ENCODE measurements around the gene SRCAP. TPM values are rescaled to one million over a fixed set of nuclear protein-coding genes. Genes with fewer than 3 reads are reported as not detected.

SRCAP gene
- total RNA-seq, 1 donor from 2014 or later: 93.4 TPM

- no peaks in the 10 kb centered on the region for H3K27me3 Mint-ChIP-seq (ENCODE audit: insufficient read depth)
- H3K27ac Mint-ChIP-seq: no peak overlapping the region
- intact Hi-C loops (cut with micrococcal nuclease): no loop called here
- H3K9me3 Mint-ChIP-seq: no peaks in the 10 kb centered on the region
- H3K36me3 Mint-ChIP-seq (ENCODE audit: low read depth): peaks cover 38% of the 10 kb centered on the region
- DNase-seq (ENCODE audit: low spot score): no peak
- H3K4me1 Mint-ChIP-seq (ENCODE audit: low read depth): peaks cover 11% of the 10 kb centered on the region
- H3K4me3 Mint-ChIP-seq: no peak overlapping the region
Measured at GRCh38 chr16:30771726-30772125, 72.8 kb downstream of the SRCAP start.

DNA sequence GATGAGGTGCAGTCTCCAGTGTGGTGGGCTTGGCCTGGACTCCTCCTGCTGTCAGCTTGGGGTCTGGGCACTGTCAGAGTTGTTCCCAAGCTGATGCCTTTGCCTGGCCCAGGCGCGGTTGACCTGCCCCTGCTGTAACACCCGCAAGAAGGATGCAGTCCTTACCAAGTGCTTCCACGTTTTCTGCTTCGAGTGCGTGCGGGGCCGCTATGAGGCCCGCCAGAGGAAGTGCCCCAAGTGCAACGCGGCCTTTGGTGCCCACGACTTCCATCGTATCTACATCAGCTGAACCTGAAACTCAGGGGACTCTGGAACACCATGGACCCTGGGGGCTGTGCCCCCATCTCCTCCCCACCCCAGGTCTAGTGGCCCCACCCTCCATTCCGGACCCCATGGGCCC lies 74.9 kb downstream of the SRCAP start:
- intact Hi-C loops (cut with micrococcal nuclease): no loop called here

DNA sequence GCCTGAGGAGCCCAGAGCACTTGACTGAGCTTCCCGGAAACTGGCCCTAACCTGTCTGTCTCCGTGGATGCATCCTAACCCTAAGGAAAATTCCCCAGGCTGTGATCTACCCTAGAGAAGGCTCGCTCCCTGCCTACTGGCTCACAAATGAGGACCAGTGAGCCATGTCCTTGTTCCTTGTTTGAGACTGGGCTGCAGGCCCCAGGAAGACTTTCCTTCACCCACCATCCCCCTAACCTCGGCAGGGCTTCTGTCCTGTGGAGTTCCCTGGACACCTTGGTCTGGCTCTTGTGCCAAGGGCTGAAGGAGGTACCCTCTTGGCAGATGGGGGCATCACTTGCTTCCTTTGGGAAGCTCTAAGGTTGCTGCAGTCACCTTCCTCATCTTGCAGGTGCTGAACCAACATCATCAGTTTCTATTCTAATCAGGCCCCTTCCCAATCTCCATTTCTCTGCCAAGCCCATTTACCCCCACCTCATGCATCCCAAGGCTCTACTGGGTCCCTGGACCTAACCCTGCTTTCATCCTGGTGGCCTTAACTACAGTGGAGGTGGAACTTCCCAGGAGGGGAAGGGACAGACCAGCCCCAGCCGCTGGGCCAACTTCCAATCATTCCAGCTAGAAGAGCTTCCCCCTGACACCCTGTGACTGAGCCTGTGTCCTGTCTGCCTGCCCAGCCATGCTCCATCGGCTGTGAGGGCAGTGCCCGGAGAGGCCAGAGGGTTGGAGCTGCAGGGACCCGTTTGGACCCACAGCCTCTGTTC lies 75.6 kb downstream of the SRCAP start:
- intact Hi-C loops (cut with micrococcal nuclease): loop anchor here (1.0 kb wide), 3 partner anchors 12 to 40 kb away; partner anchors contain the start of genes CFAP119, PHKG2 and RNF40
- DNase-seq (ENCODE audit: low spot score): no peak
- H3K36me3 Mint-ChIP-seq (ENCODE audit: low read depth): peaks cover 22% of the 10 kb centered on the region

More for the DNA sequence above, 74.9 kb downstream of the SRCAP start:
- Mint-ChIP-seq H3K4me1 (ENCODE audit: low read depth) (peaks cover 20% of the 10 kb centered on the region), H3K4me3 (no peak overlapping the region), H3K9me3 (no peaks in the 10 kb centered on the region), H3K27me3 (ENCODE audit: insufficient read depth) (no peaks in the 10 kb centered on the region), H3K36me3 (ENCODE audit: low read depth) (peaks cover 27% of the 10 kb centered on the region), H3K27ac (no peak overlapping the region)
- DNase-seq (ENCODE audit: low spot score): no peak

GRCh38 chr16:30775131-30775391 lies 76.1 kb downstream of the SRCAP start:
- no peak for DNase-seq (ENCODE audit: low spot score)
- Mint-ChIP-seq H3K27me3 (ENCODE audit: insufficient read depth) (no peaks in the 10 kb centered on the region), H3K9me3 (no peaks in the 10 kb centered on the region), H3K27ac (peak overlapping the region; percentile 96), H3K36me3 (ENCODE audit: low read depth) (peaks cover 21% of the 10 kb centered on the region), H3K4me1 (ENCODE audit: low read depth) (peaks cover 20% of the 10 kb centered on the region), H3K4me3 (peak overlapping the region; percentile 94)
- intact Hi-C loops (cut with micrococcal nuclease): loop anchor here (1.0 kb wide), 3 partner anchors 13 to 39 kb away; partner anchors contain the start of genes CFAP119, PHKG2 and RNF40

More for the DNA sequence above, 75.6 kb downstream of the SRCAP start:
- Mint-ChIP-seq H3K27me3 (ENCODE audit: insufficient read depth) (no peaks in the 10 kb centered on the region), H3K9me3 (no peaks in the 10 kb centered on the region), H3K4me1 (ENCODE audit: low read depth) (peaks cover 20% of the 10 kb centered on the region), H3K4me3 (peak overlapping the region; percentile 94), H3K27ac (no peak overlapping the region)

DNA sequence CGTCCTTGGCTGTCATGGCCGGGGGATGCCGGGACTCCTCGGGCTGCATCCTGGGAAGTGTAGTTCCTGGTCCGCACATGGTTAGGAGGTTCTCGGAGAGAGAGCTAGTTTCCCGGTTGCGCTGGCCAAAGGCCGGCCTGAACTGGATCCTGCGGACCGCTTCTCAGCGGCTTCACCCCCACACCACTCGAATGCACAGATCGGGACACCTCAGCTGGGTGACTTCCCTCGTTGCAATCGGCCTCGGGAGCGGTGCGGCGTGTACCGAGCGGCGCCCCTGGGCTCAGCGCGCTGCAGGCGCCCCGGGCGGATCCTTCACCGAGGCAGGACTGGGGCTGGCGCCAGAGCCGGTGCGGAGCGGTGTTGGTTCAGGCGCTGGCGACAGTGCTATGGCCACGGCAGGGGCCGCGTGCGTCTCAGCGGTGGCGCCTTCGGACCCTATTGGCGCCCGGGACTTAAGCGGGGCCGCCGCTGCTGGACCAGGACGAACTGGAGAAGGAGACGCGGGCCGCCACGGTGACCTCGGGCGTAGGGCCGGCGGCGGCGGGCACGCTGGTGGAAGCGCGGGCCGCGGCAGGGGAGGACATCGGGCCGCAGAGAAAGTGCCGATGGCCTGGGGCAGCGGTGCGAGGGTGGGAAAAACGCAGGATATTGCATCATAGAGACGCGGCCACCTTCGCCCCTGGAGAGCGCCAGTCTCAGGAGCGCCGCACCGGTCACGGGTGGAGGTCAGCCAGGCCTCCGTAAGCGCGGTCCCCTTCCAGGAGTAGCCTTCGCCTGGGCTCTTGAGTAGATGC lies 76.6 kb downstream of the SRCAP start:
- Mint-ChIP-seq H3K9me3 (no peaks in the 10 kb centered on the region), H3K4me3 (peak overlapping the region; percentile 94), H3K27ac (peak overlapping the region; percentile 96), H3K27me3 (ENCODE audit: insufficient read depth) (no peaks in the 10 kb centered on the region), H3K36me3 (ENCODE audit: low read depth) (peaks cover 18% of the 10 kb centered on the region), H3K4me1 (ENCODE audit: low read depth) (peaks cover 20% of the 10 kb centered on the region)
- intact Hi-C loops (cut with micrococcal nuclease): loop anchor here (1.0 kb wide), 3 partner anchors 13 to 39 kb away; partner anchors contain the start of genes CFAP119, PHKG2 and RNF40
- DNase-seq (ENCODE audit: low spot score): peak; percentile 56

- Mint-ChIP-seq H3K9me3 (no peaks in the 10 kb centered on the region), H3K4me1 (ENCODE audit: low read depth) (peaks cover 16% of the 10 kb centered on the region), H3K27me3 (ENCODE audit: insufficient read depth) (no peaks in the 10 kb centered on the region), H3K36me3 (ENCODE audit: low read depth) (peaks cover 8% of the 10 kb centered on the region), H3K27ac (peak overlapping the region; percentile 65), H3K4me3 (peak overlapping the region; percentile 94)
- DNase-seq (ENCODE audit: low spot score): no peak
- intact Hi-C loops (cut with micrococcal nuclease): no loop called here
Measured at GRCh38 chr16:30777591-30778297, 78.8 kb downstream of the SRCAP start.

DNA sequence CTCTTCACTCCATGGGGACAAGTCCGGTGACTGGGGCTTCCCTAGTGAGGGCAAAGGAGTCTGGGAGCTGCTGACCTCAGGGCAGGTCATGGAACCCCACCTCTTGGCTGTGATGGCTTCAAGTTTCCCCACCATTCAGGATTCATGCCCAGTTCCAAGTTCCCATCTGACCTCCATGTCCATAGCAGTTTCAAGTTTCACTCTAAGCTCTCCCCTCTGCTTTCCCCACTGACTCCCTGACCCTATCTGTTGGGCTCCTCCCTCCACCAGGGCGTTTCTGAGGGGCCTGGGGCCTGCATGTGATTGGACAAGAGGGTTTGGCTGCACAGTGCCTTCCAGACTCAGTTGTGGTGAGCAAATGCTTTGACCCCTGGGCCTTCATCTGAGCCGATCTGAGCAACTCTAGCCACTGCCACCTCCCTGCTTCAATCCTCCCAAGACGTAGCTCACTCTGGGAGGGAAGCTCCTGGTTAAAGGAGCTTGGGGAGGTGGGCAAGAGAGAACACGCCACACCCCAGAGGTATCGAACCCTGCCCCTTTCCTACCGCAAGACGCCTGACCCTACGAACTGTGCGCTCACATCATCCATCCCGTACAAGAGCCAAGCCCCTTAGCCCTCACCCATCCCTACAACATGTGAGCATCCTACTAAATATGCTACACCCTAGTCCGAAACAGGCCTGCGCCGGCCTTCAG lies 79.7 kb downstream of the SRCAP start:
- no peak overlapping the region for H3K27ac Mint-ChIP-seq
- intact Hi-C loops (cut with micrococcal nuclease): no loop called here
- H3K9me3 Mint-ChIP-seq: no peaks in the 10 kb centered on the region
- peaks cover 2% of the 10 kb centered on the region for H3K36me3 Mint-ChIP-seq (ENCODE audit: low read depth)
- no peak for DNase-seq (ENCODE audit: low spot score)
- H3K4me3 Mint-ChIP-seq: peak overlapping the region; percentile 54
- H3K27me3 Mint-ChIP-seq (ENCODE audit: insufficient read depth): no peaks in the 10 kb centered on the region
- H3K4me1 Mint-ChIP-seq (ENCODE audit: low read depth): peaks cover 10% of the 10 kb centered on the region

DNA sequence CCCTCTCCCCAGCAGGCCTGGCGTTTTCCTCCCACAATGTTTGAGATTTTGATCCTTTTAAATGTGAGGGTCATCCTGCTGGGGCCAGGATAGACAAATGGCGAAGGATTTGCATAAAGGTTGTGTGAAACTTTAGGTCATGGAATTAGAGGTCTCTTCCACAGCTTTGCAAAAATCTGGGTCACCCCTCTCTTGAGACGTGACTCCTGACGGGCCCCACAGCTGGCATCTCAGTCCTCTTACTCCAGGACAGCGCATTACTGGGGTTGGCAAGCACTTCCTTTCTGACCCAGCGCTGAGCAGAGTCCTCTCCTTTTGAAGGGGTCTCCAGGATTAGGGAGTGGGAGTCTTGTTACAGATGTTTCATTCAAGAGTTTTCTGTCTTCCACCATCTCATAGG lies 80.6 kb downstream of the SRCAP start:
- intact Hi-C loops (cut with micrococcal nuclease): no loop called here
- Mint-ChIP-seq H3K4me1 (ENCODE audit: low read depth) (peaks cover 10% of the 10 kb centered on the region), H3K36me3 (ENCODE audit: low read depth) (no peaks in the 10 kb centered on the region), H3K27ac (no peak overlapping the region), H3K27me3 (ENCODE audit: insufficient read depth) (no peaks in the 10 kb centered on the region), H3K4me3 (no peak overlapping the region), H3K9me3 (no peaks in the 10 kb centered on the region)
- no peak for DNase-seq (ENCODE audit: low spot score)

DNA sequence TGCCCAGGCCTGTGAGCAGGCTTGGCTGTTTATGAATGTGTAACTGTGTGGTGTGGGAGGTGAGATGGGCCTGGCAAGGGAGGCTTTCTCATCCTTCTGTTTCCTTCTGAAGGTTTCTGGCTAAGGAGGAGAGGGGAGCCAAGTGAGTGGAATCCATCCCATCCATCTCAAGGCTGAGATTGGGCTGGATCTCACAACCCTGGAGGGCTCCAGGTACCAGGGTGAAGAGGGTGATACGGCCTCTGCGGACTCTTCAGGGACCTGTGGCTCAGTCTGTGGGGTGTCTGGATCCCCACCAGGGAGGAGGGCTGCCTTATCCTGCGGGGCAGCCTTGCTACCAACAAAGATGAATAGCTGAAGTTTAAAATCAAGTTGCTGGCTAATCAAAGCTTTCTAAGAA lies 81.0 kb downstream of the SRCAP start:
- intact Hi-C loops (cut with micrococcal nuclease): no loop called here
- no peak overlapping the region for H3K27ac Mint-ChIP-seq

DNA sequence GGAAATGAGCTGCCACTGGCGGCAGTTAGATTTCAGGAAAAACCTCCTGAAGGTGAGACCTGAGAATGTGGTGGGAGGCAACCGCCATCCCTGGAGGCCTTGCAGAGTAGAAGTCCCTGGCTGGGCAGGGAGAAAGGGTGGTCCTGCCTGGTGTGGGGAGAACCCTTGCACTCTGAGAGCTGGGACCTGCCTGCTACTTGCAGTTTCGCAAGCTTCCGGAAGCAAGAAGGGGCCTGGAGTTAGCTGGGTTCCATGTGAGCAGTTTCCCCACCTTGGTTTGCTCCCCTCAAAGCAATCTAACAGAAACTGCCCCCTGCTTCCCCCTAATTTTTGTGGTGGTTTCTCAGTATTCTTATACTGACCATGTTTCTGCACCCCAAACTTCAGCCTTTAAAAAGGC lies 81.6 kb downstream of the SRCAP start:
- H3K27ac Mint-ChIP-seq: no peak overlapping the region
- H3K4me1 Mint-ChIP-seq (ENCODE audit: low read depth): peaks cover 10% of the 10 kb centered on the region
- peaks cover 9% of the 10 kb centered on the region for H3K27me3 Mint-ChIP-seq (ENCODE audit: insufficient read depth)
- intact Hi-C loops (cut with micrococcal nuclease): no loop called here
- DNase-seq (ENCODE audit: low spot score): no peak
- H3K9me3 Mint-ChIP-seq: no peaks in the 10 kb centered on the region
- no peaks in the 10 kb centered on the region for H3K36me3 Mint-ChIP-seq (ENCODE audit: low read depth)
- H3K4me3 Mint-ChIP-seq: no peak overlapping the region

More for the DNA sequence above, 81.0 kb downstream of the SRCAP start:
- Mint-ChIP-seq H3K27me3 (ENCODE audit: insufficient read depth) (peaks cover 4% of the 10 kb centered on the region), H3K9me3 (no peaks in the 10 kb centered on the region), H3K4me3 (no peak overlapping the region), H3K36me3 (ENCODE audit: low read depth) (no peaks in the 10 kb centered on the region), H3K4me1 (ENCODE audit: low read depth) (peaks cover 10% of the 10 kb centered on the region)
- DNase-seq (ENCODE audit: low spot score): no peak

- H3K27ac Mint-ChIP-seq: no peak overlapping the region
- no peaks in the 10 kb centered on the region for H3K4me1 Mint-ChIP-seq (ENCODE audit: low read depth)
- no peaks in the 10 kb centered on the region for H3K36me3 Mint-ChIP-seq (ENCODE audit: low read depth)
- H3K9me3 Mint-ChIP-seq: no peaks in the 10 kb centered on the region
- intact Hi-C loops (cut with micrococcal nuclease): no loop called here
- peaks cover 24% of the 10 kb centered on the region for H3K27me3 Mint-ChIP-seq (ENCODE audit: insufficient read depth)
- DNase-seq (ENCODE audit: low spot score): no peak
- H3K4me3 Mint-ChIP-seq: no peak overlapping the region
Measured at GRCh38 chr16:30782486-30783279, 83.7 kb downstream of the SRCAP start.

Data from activated T-helper 1 cell treated with anti-CD3 and anti-CD28 coated beads, Interleukin-12 subunit alpha, Interleukin-12 subunit beta, Interleukin-2, Interleukin-4 antibody, amounts not matched to agents 30 ng/mL and 10 ng/mL and 1 ng/mL, durations not matched to agents 14 hours and 24 hours and 36 hours (primary cell).